ENCODE data around the gene OR51A2.

The OR51A2 gene

DNA sequence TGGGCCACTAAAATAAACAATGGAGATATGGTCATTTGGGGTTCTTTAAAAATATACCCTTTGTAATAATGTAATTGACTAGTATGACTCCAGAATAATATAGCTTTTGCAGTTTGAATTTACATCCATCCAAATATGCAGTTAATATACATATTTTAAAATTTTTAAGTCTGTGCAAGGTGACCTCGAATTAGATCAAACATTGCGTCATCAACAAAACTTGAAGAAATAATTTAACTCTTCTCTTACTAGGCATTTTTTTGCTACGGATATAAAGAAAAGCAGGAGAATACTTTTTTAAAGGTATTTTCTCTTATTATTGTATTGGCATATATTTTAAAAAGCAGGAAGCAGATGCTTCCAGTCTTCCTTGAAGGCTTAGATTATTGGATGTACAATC is 18.8 kb downstream of the OR51A2 start:
- Histone ChIP-seq H3K27ac (ENCODE audit: low read length) (no peak overlapping the region), H3K79me2 (ENCODE audit: low read length) (no peaks in the 10 kb centered on the region), H3K9me3 (ENCODE audit: insufficient read depth, low read length) (no peaks in the 10 kb centered on the region), H4K20me1 (ENCODE audit: insufficient read depth, low read length) (no peaks in the 10 kb centered on the region), H3K27me3 (ENCODE audit: low read depth, low read length) (no peaks in the 10 kb centered on the region), H2AFZ (ENCODE audit: low read depth, low read length) (no peak overlapping the region), H3K4me2 (ENCODE audit: low read length) (no peak overlapping the region), H3K36me3 (replicated peaks; ENCODE audit: low read depth, low read length) (no peaks in the 10 kb centered on the region), H3K9ac (ENCODE audit: low read length) (no peak overlapping the region), H3K4me1 (ENCODE audit: low read length) (no peaks in the 10 kb centered on the region), H3K4me3 (ENCODE audit: low read length) (no peak overlapping the region)
- TF ChIP-seq EZH2phosphoT487 (IDR thresholded peaks at IDR 0.05; ENCODE audit: low read depth), result no peak
- TF ChIP-seq, protein P1, sequence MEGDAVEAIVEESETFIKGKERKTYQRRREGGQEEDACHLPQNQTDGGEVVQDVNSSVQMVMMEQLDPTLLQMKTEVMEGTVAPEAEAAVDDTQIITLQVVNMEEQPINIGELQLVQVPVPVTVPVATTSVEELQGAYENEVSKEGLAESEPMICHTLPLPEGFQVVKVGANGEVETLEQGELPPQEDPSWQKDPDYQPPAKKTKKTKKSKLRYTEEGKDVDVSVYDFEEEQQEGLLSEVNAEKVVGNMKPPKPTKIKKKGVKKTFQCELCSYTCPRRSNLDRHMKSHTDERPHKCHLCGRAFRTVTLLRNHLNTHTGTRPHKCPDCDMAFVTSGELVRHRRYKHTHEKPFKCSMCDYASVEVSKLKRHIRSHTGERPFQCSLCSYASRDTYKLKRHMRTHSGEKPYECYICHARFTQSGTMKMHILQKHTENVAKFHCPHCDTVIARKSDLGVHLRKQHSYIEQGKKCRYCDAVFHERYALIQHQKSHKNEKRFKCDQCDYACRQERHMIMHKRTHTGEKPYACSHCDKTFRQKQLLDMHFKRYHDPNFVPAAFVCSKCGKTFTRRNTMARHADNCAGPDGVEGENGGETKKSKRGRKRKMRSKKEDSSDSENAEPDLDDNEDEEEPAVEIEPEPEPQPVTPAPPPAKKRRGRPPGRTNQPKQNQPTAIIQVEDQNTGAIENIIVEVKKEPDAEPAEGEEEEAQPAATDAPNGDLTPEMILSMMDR (IDR thresholded peaks at IDR 0.05; ENCODE audit: low read depth, low read length), result no peak

DNA sequence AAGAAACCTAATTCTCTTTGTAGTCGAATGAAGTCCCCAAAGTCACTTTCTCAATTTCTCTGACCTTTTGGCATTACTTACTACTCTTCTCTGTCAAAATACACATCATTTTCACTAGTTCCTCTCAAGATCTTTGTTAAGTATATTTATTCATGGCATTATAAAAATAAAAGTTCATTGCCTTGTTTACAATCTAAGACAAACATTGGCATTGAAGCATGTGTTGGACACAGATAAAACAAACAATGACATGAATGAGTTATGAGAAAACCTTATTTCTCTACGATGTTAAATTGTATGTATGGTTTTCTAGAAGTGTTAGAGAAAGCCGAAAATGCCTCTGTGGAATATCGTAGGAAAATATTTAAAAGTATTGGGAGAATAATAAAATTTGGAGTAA is 22.8 kb downstream of the OR51A2 start:
- H3K4me2 ChIP-seq (ENCODE audit: low read length), result no peak overlapping the region
- TF ChIP-seq EZH2phosphoT487 (IDR thresholded peaks at IDR 0.05; ENCODE audit: low read depth), result no peak
- TF ChIP-seq, protein P1 (IDR thresholded peaks at IDR 0.05; ENCODE audit: low read depth, low read length), result no peak
- H3K9me3 ChIP-seq (ENCODE audit: insufficient read depth, low read length), result no peaks in the 10 kb centered on the region
- no peaks in the 10 kb centered on the region for H3K27me3 ChIP-seq (ENCODE audit: low read depth, low read length)
- H3K4me3 ChIP-seq (ENCODE audit: low read length), result no peak overlapping the region
- no peak overlapping the region for H3K9ac ChIP-seq (ENCODE audit: low read length)
- no peak overlapping the region for H3K27ac ChIP-seq (ENCODE audit: low read length)
- H3K79me2 ChIP-seq (ENCODE audit: low read length), result no peaks in the 10 kb centered on the region
- H4K20me1 ChIP-seq (ENCODE audit: insufficient read depth, low read length), result no peaks in the 10 kb centered on the region
- H3K4me1 ChIP-seq (ENCODE audit: low read length), result no peaks in the 10 kb centered on the region
- H2AFZ ChIP-seq (ENCODE audit: low read depth, low read length), result no peak overlapping the region
- no peaks in the 10 kb centered on the region for H3K36me3 ChIP-seq (replicated peaks; ENCODE audit: low read depth, low read length)

DNA sequence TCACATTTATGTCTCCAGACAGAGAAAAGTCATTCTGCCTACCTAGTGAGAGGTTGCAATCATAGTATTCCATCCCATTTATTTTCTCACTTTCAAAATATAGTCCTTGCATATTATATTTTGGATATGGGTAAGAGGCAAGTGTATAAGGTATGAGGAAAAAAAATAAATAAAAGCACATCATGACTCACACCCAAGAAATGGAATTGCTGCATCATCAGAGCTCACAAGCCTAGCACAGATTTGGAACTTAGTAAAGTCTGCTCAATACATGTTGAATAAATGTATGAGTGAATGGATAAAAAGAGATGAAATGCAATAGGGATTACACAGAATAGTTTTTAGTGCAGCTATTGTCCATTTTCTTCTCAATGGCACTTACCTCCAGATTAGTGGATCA is 28.9 kb downstream of the OR51A2 start:
- Histone ChIP-seq H3K9me3 (ENCODE audit: insufficient read depth, low read length) (no peaks in the 10 kb centered on the region), H3K79me2 (ENCODE audit: low read length) (no peaks in the 10 kb centered on the region), H3K4me1 (ENCODE audit: low read length) (no peaks in the 10 kb centered on the region), H3K27ac (ENCODE audit: low read length) (no peak overlapping the region), H3K4me2 (ENCODE audit: low read length) (no peak overlapping the region), H3K4me3 (ENCODE audit: low read length) (no peak overlapping the region), H3K27me3 (ENCODE audit: low read depth, low read length) (no peaks in the 10 kb centered on the region), H4K20me1 (ENCODE audit: insufficient read depth, low read length) (no peaks in the 10 kb centered on the region), H2AFZ (ENCODE audit: low read depth, low read length) (no peak overlapping the region), H3K9ac (ENCODE audit: low read length) (no peak overlapping the region), H3K36me3 (replicated peaks; ENCODE audit: low read depth, low read length) (no peaks in the 10 kb centered on the region)
- TF ChIP-seq EZH2phosphoT487 (IDR thresholded peaks at IDR 0.05; ENCODE audit: low read depth), result no peak
- TF ChIP-seq, protein P1 (IDR thresholded peaks at IDR 0.05; ENCODE audit: low read depth, low read length), result no peak

DNA sequence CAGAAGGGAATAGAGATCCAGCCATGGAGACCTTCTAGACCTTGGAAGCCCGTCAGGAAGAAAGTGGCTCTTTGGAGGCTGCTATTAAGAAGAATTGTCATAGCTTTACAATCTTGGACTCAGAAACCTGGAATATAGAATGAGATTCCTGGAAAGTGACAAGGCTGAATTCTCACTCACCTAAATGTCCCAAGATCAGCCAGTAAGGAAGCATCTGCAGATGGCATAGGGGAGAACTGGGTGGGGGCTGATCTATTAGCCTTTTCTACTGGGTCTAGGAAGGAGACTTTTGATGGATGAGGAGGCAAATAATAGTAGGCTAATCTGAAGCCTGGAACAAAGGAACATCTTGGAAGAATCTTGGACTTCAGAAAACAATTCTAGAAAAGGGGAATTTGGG is 31.3 kb downstream of the OR51A2 start, which contains the start of gene OR51G1:
OR51G1 (minus strand) TSS at position 101 of the 400 bp plus-strand sequence; CDS start at position 101, 0 bp downstream.
- Histone ChIP-seq H4K20me1 (ENCODE audit: insufficient read depth, low read length) (no peaks in the 10 kb centered on the region), H3K4me3 (ENCODE audit: low read length) (no peak within 1 kb of the TSS), H3K79me2 (ENCODE audit: low read length) (no peaks in the 10 kb centered on the region), H3K27ac (ENCODE audit: low read length) (no peak within 1 kb of the TSS), H2AFZ (ENCODE audit: low read depth, low read length) (no peak within 1 kb of the TSS), H3K4me2 (ENCODE audit: low read length) (no peak within 1 kb of the TSS), H3K4me1 (ENCODE audit: low read length) (no peaks in the 10 kb centered on the region), H3K9ac (ENCODE audit: low read length) (no peak within 1 kb of the TSS), H3K27me3 (ENCODE audit: low read depth, low read length) (no peaks in the 10 kb centered on the region), H3K9me3 (ENCODE audit: insufficient read depth, low read length) (no peaks in the 10 kb centered on the region), H3K36me3 (replicated peaks; ENCODE audit: low read depth, low read length) (no peaks in the 10 kb centered on the region)
- TF ChIP-seq, protein P1 (IDR thresholded peaks at IDR 0.05; ENCODE audit: low read depth, low read length), result no peak
- no peak for TF ChIP-seq EZH2phosphoT487 (IDR thresholded peaks at IDR 0.05; ENCODE audit: low read depth)
